Upper lobe of right lung (tissue), 1 donor: ENCODE results near the gene CAPN11. TPM values are rescaled to one million over a fixed set of nuclear protein-coding genes. Genes with fewer than 3 reads are reported as not detected.
A peak's percentile ranks its signal among the peaks of the same experiment; 100 is the strongest.

Experiments used
- ATAC-seq: fragments of 200-7000 bp; cut with Tn5 transposase; one replicate; pipeline ENCODE4 v1.9.1; 2020; ENCODE audit warnings: mild to moderate bottlenecking, moderate library complexity
- DNase-seq: peaks from one replicate; pipeline ENCODE4 v3.0.0-alpha.2; 2020
- H3K27ac ChIP-seq: fragments of 200-600 bp; one replicate; pipeline ENCODE4 v1.8.0; 2022
- H3K27me3 ChIP-seq: fragments of 200-600 bp; one replicate; pipeline ENCODE4 v1.8.0; 2022; ENCODE audit warnings: mild to moderate bottlenecking
- H3K36me3 ChIP-seq: fragments of 200-600 bp; one replicate; pipeline ENCODE4 v1.8.0; 2022
- H3K4me1 ChIP-seq: fragments of 200-600 bp; one replicate; pipeline ENCODE4 v1.8.0; 2022
- H3K4me3 ChIP-seq: fragments of 200-600 bp; one replicate; pipeline ENCODE4 v1.8.0; 2022; ENCODE audit warnings: mild to moderate bottlenecking
- H3K9me3 ChIP-seq: fragments of 200-600 bp; one replicate; pipeline ENCODE4 v1.8.0; 2022
- CTCF ChIP-seq: fragments of 200-600 bp; IDR thresholded peaks from one replicate; pipeline ENCODE4 v1.8.0; 2022; ENCODE audit warnings: antibody characterized with exemption
- intact Hi-C: fragments of 100-400 bp; cut with DNase I; formaldehyde crosslinking; loops from one replicate; pipeline ENCODE4 v1.11.0; 2022
- total RNA-seq: library from RNA; stranded (reverse); fragmentation: NEBNext Ultra II Directional; extraction: Animal tissue kit (Norgen Biotek cat#: 25700); gene quantifications from one replicate; pipeline ENCODE4 v1.2.1, GENCODE V29; 2021
- donor health status: DM: no; HTN: yes; CAD: no; lungs with severe emphysema.

Gene CAPN11
- total RNA-seq, 1 donor from 2014 or later: 1.6 TPM

- Histone ChIP-seq H3K27me3 (no peaks in the 10 kb centered on the region), H3K27ac (peak overlapping the region; percentile 84), H3K36me3 (no peaks in the 10 kb centered on the region), H3K4me3 (peak overlapping the region; percentile 71), H3K9me3 (no peaks in the 10 kb centered on the region), H3K4me1 (peaks cover 66% of the 10 kb centered on the region)
- no peak for ATAC-seq
- intact Hi-C loops: no loop called here
- no peak for TF ChIP-seq CTCF
- DNase-seq: no peak
Measured at GRCh38 chr6:44222486-44223318, 64.1 kb downstream of the CAPN11 start.

- H3K9me3 ChIP-seq: no peaks in the 10 kb centered on the region
- DNase-seq (peak; percentile 91), ATAC-seq (peak; percentile 67)
- intact Hi-C loops: no loop called here
- H3K4me1 ChIP-seq: peaks cover 58% of the 10 kb centered on the region
- TF ChIP-seq CTCF: no peak
- no peaks in the 10 kb centered on the region for H3K36me3 ChIP-seq
- peak within 1 kb of the TSS; percentile 71 for H3K4me3 ChIP-seq
- no peaks in the 10 kb centered on the region for H3K27me3 ChIP-seq
- H3K27ac ChIP-seq: peak within 1 kb of the TSS; percentile 84
Measured at GRCh38 chr6:44223319-44224028, 64.9 kb downstream of the CAPN11 start, which contains the start of gene SLC29A1. TSS of gene SLC29A1 (plus strand) at chr6:44223595. CDS start at chr6:44227314, 3,719 bp downstream.

- ATAC-seq (no peak), DNase-seq (no peak)
- intact Hi-C loops: no loop called here
- Histone ChIP-seq H3K36me3 (peaks cover under 1% of the 10 kb centered on the region), H3K9me3 (no peaks in the 10 kb centered on the region), H3K27ac (no peak overlapping the region), H3K4me3 (peak overlapping the region; percentile 71), H3K4me1 (peaks cover 51% of the 10 kb centered on the region), H3K27me3 (no peaks in the 10 kb centered on the region)
- TF ChIP-seq CTCF: no peak
Measured at GRCh38 chr6:44224029-44224964, 65.7 kb downstream of the CAPN11 start.

GRCh38 chr6:44224965-44225305, 66.3 kb downstream of the CAPN11 start:
- no peak overlapping the region for H3K4me3 ChIP-seq
- H3K9me3 ChIP-seq: no peaks in the 10 kb centered on the region
- no peak for TF ChIP-seq CTCF
- peaks cover 6% of the 10 kb centered on the region for H3K36me3 ChIP-seq
- DNase-seq: no peak
- intact Hi-C loops: no loop called here
- H3K4me1 ChIP-seq: peaks cover 51% of the 10 kb centered on the region
- no peak for ATAC-seq
- H3K27me3 ChIP-seq: no peaks in the 10 kb centered on the region
- no peak overlapping the region for H3K27ac ChIP-seq

GRCh38 chr6:44225579-44226325, 67.1 kb downstream of the CAPN11 start:
- peaks cover 45% of the 10 kb centered on the region for H3K4me1 ChIP-seq
- intact Hi-C loops: no loop called here
- H3K4me3 ChIP-seq: no peak overlapping the region
- DNase-seq: no peak
- peaks cover 12% of the 10 kb centered on the region for H3K36me3 ChIP-seq
- no peak for TF ChIP-seq CTCF
- H3K9me3 ChIP-seq: no peaks in the 10 kb centered on the region
- H3K27ac ChIP-seq: peak overlapping the region; percentile 11
- ATAC-seq: no peak
- H3K27me3 ChIP-seq: no peaks in the 10 kb centered on the region
